HEK293 (cell line): ENCODE measurements around the gene SUPT4H1.

Experiments
- CTCF ChIA-PET: fragments of 350-600 bp; formaldehyde crosslinking; extraction: SDS; loops from one replicate; lab custom pipeline; 2021; ENCODE audit warnings: antibody characterized with exemption; lab: Yijun Ruan, JAX
- POLR2A ChIA-PET: fragments of 300-600 bp; formaldehyde crosslinking; extraction: SDS; loops from one replicate; lab custom pipeline; 2020; ENCODE audit warnings: antibody characterized with exemption, inconsistent platforms; lab: Yijun Ruan, JAX
- H3K27ac ChIP-seq: fragments of 200-500 bp; sonication (Bioruptor generic); 2 replicates; pipeline ENCODE4 v1.5.1; 2014; ENCODE audit warnings: low read depth, low read length, control low read depth, inconsistent platforms; ENCODE audit errors: extremely low read depth
- H3K36me3 ChIP-seq, 2 experiments: fragments of 200-500 bp in 1 of 2; sonication (Bioruptor generic) in 1 of 2; 1 replicate in 1 of 2; 2 replicates in 1 of 2; pipeline ENCODE4 v1.5.1; 2014 to 2017; ENCODE audit warnings: inconsistent platforms in 2 of 2, low read length in 2 of 2; ENCODE audit not compliant: control insufficient read depth in 2 of 2, insufficient read depth in 1 of 2
- H3K4me1 ChIP-seq: fragments of 200-500 bp; sonication (Bioruptor generic); 2 replicates; pipeline ENCODE4 v1.5.1; 2014; ENCODE audit warnings: mild to moderate bottlenecking, low read length, inconsistent platforms; ENCODE audit not compliant: control insufficient read depth, insufficient read depth
- H3K4me3 ChIP-seq: 2 replicates; pipeline ENCODE4 v1.5.1; 2011; ENCODE audit warnings: low read depth, mild to moderate bottlenecking, control low read depth, low read length, moderate library complexity
- H3K9me3 ChIP-seq: fragments of 200-500 bp; sonication (Bioruptor generic); 2 replicates; pipeline ENCODE4 v1.5.1; 2014; ENCODE audit warnings: low read depth, low read length, inconsistent platforms; ENCODE audit not compliant: control insufficient read depth, insufficient read depth
- ATF2 ChIP-seq: fragments of 450-650 bp; formaldehyde crosslinking; IDR thresholded peaks from 2 replicates; pipeline ENCODE4 v1.5.1; 2016; ENCODE audit warnings: missing biosample characterization, missing genetic modification characterization, low read depth
- GLIS1 ChIP-seq: fragments of 450-650 bp; formaldehyde crosslinking; IDR thresholded peaks from 2 replicates; pipeline ENCODE4 v1.5.1; 2016; ENCODE audit warnings: missing biosample characterization, missing genetic modification characterization
- KLF1 ChIP-seq: fragments of 450-650 bp; formaldehyde crosslinking; IDR thresholded peaks from 2 replicates; pipeline ENCODE4 v1.5.1; 2016; ENCODE audit warnings: missing biosample characterization, missing genetic modification characterization
- PRDM4 ChIP-seq: fragments of 450-650 bp; formaldehyde crosslinking; IDR thresholded peaks from 2 replicates; pipeline ENCODE4 v1.5.1; 2017; ENCODE audit warnings: missing biosample characterization, missing genetic modification characterization
- PRDM6 ChIP-seq: fragments of 450-650 bp; formaldehyde crosslinking; IDR thresholded peaks from 2 replicates; pipeline ENCODE4 v1.5.1; 2017; ENCODE audit warnings: missing biosample characterization, missing genetic modification characterization
- SP3 ChIP-seq: fragments of 450-650 bp; formaldehyde crosslinking; IDR thresholded peaks from 2 replicates; pipeline ENCODE4 v1.5.1; 2016; ENCODE audit warnings: missing biosample characterization, missing genetic modification characterization
- ZBTB11 ChIP-seq: fragments of 450-650 bp; formaldehyde crosslinking; conservative IDR thresholded peaks from 2 replicates; pipeline ENCODE4 v1.5.1; 2016; ENCODE audit warnings: low read depth, missing biosample characterization, missing genetic modification characterization
- ZNF138 ChIP-seq: fragments of 450-650 bp; formaldehyde crosslinking; IDR thresholded peaks from 2 replicates; pipeline ENCODE4 v1.5.1; 2016; ENCODE audit warnings: missing biosample characterization, missing genetic modification characterization, borderline replicate concordance
- ZNF311 ChIP-seq: fragments of 450-650 bp; formaldehyde crosslinking; IDR thresholded peaks from 2 replicates; pipeline ENCODE4 v1.5.1; 2017; ENCODE audit warnings: missing biosample characterization, missing genetic modification characterization, borderline replicate concordance
- ZNF610 ChIP-seq: fragments of 450-650 bp; formaldehyde crosslinking; IDR thresholded peaks from 2 replicates; pipeline ENCODE4 v1.5.1; 2016; ENCODE audit warnings: missing biosample characterization, missing genetic modification characterization, borderline replicate concordance
- ZNF707 ChIP-seq: fragments of 450-650 bp; formaldehyde crosslinking; IDR thresholded peaks from 2 replicates; pipeline ENCODE4 v1.5.1; 2016; ENCODE audit warnings: missing biosample characterization, missing genetic modification characterization
- ZNF837 ChIP-seq: fragments of 450-650 bp; formaldehyde crosslinking; IDR thresholded peaks from 2 replicates; pipeline ENCODE4 v1.5.1; 2016; ENCODE audit warnings: missing biosample characterization, missing genetic modification characterization
- ZSCAN23 ChIP-seq: fragments of 450-650 bp; formaldehyde crosslinking; IDR thresholded peaks from 2 replicates; pipeline ENCODE4 v1.5.1; 2016; ENCODE audit warnings: missing biosample characterization, missing genetic modification characterization

The SUPT4H1 gene

GRCh38 chr17:58380207-58381123 is 28.5 kb upstream of the SUPT4H1 start:
- H3K4me3 ChIP-seq = no peak overlapping the region
- H3K9me3 ChIP-seq = no peaks in the 10 kb centered on the region
- ChIA-PET POLR2A (interaction anchor here (4.1 kb wide), 1 partner anchor 28 kb away, joined by 11 read pairs; the partner anchor contains the start of gene SUPT4H1), CTCF (interaction anchor here (0.5 kb wide), 1 partner anchor 111 kb away, joined by 3 read pairs; no protein-coding TSS in a partner anchor)
- TF ChIP-seq PRDM4 (tag by site-specific recombination) = no peak
- no peak for TF ChIP-seq ATF2 (tag by site-specific recombination)
- no peak for TF ChIP-seq ZNF138 (tag by site-specific recombination)
- no peak for TF ChIP-seq KLF1 (tag by site-specific recombination)
- TF ChIP-seq PRDM6 = no peak
- no peak overlapping the region for H3K27ac ChIP-seq
- peaks cover 15% of the 10 kb centered on the region for H3K4me1 ChIP-seq
- H3K36me3 ChIP-seq = no peaks in the 10 kb centered on the region

- POLR2A ChIA-PET = interaction anchor here (1.0 to 4.1 kb wide), 2 partner anchors 27 to 38 kb away, joined by 3 to 11 read pairs; partner anchors contain the start of genes RNF43 and SUPT4H1
- H3K27ac ChIP-seq = no peak overlapping the region
- peaks cover 12% of the 10 kb centered on the region for H3K4me1 ChIP-seq
Observed at GRCh38 chr17:58379511-58379824, 27.5 kb upstream of the SUPT4H1 start.

More at GRCh38 chr17:58379511-58379824, 27.5 kb upstream of the SUPT4H1 start:
- CTCF ChIA-PET = interaction anchor here (0.5 kb wide), 1 partner anchor 28 kb away, joined by 3 read pairs; the partner anchor contains the start of gene SUPT4H1
- H3K9me3 ChIP-seq = no peaks in the 10 kb centered on the region
- TF ChIP-seq SP3 (tag by site-specific recombination) = no peak
- TF ChIP-seq ZNF837 (tag by site-specific recombination) = no peak
- no peak for TF ChIP-seq GLIS1 (tag by site-specific recombination)
- TF ChIP-seq ZNF707 (tag by site-specific recombination) = no peak
- no peak for TF ChIP-seq ZNF311 (tag by site-specific recombination)
- TF ChIP-seq ZNF610 (tag by site-specific recombination) = no peak
- TF ChIP-seq ZBTB11 (tag by site-specific recombination) = no peak
- no peak for TF ChIP-seq ZSCAN23
- no peak overlapping the region for H3K4me3 ChIP-seq
- H3K36me3 ChIP-seq = no peaks in the 10 kb centered on the region
